Measurements from ENCODE around the gene LCE6A.

Gene LCE6A

DNA sequence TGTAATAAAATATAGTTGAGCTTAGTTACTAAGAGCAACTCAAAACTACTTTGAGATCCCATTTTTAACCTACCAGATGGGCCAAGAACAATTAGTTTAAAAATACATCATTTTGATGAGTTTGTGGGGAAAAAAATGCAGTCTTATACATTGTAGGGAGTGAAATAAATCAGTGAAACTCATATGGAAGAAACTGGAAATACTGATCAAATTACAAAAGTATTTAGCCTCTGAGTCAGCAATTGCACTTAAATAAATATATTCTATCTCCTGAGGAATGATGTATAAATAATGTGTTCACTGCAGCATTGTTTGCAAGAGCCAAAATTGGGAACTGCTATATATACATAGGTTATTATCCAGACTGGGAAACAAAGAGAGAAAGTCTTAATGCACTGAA lies 30.8 kb downstream of the LCE6A start:
- no peak for DNase-seq (ENCODE audit: low read depth in 2 of 2)

DNA sequence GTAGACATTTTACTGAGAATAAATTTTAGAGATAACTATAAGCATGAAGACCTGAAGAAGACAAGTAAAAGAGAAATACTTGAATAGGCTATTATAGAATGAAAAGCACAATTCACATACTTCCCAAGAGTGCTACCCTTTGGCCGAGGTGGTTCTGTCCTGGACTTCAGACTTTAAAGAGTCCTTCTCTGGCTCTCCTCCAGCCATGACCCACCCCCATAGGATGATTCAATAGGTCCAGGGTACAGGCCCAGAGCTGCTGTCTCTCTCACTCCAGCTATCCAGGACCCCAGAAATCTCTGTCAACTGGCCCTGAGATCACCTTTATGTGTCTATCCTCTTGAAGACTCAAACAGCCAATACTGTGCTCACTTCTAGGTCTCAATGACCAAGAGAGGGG lies 34.2 kb downstream of the LCE6A start:
- DNase-seq (ENCODE audit: low read depth in 2 of 2) = no peak

DNA sequence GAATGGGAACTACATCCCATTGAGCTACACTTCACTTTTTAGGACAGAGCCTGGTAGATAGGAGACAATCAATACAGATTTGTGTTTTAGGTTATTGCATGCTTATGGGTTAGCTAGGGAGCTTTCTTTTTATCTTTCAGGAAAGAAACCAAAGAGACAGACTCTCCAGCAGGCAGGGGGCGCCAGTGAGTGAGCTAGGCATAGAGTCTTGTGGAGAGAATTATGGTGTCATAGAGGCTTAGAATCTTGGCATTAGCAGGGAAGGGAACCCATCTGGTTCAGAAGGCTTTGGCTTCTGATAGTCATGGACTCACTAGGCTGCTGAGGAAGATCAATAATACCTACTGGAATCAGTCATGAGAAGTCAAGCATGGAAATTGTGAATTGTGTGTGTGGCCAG lies 35.4 kb downstream of the LCE6A start, which contains the start of gene SMCP:
TSS of gene SMCP (plus strand) at position 281 of the 400 bp plus-strand sequence. CDS start 6,101 bp downstream, outside the sequence.
- DNase-seq (ENCODE audit: low read depth in 2 of 2) = no peak

DNA sequence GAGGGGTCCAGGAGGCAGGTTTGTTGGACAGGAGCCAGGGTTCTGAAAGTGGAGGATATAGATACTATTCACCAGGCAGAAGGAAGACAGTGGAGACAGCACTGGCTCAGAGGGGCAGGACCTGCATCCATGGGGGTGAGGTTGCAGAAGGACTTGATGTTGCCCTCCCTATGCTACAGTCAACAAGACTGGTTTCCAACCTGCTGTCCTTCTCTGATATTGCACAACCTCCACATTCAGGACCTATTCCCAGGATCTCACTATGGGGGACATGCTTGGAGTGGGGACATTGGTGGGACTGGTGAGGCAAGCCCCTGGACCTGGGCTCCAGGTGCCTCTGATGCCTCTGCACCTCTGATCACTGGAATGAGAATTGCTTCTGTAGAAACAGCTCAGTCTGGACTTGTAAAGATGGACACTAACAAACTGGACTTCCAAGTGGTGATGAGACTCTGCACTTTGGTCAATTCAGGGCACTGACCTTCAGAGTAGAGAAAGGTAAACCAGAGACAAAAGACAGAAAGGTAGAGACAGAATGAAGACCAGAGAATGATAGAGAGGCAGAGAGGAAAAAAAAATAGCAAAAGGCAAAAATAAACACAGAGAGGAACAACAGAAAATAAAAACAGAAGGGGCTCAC lies 37.0 kb downstream of the LCE6A start:
- no peak for DNase-seq (ENCODE audit: low read depth in 2 of 2)

DNA sequence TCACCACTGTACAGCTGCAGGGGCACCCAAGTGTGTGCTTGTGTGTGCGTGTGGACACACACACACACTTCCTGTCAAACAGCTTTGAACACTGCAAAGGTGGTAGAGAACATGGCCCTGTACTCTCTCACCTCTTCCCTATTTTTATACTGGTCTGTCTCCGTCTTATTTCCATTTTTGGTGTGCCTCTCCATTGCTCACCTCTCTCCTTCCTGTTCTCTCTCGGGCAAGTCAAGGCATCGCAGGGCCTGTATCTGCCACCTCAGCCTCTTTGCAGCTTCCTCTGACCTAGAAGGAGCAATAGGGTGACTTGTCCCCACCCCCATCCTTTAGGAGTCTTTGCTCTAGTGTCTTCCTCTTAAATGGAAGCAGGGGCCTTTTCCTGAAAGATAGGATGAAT lies 37.7 kb downstream of the LCE6A start:
- DNase-seq (ENCODE audit: low read depth in 2 of 2) = no peak

DNA sequence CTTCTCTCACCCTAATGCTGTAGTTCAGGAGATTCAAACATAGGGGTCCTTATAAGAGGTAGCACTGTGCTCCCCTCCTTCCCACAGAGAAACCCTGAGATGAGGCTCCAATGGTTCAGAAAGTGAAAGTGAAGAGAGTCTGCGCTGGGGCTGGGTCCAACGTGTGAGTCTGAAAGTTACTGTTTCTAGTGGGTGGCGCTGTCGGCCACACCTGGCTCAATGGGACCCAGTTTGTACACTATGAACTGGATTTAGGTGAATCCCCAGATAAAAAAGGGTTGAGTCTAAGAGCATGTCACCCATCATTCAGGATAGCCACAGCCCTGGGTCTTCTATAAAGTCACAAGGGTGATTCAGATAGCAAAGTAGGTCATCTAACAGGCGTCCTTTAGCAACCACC lies 38.3 kb downstream of the LCE6A start:
- no peak for DNase-seq (ENCODE audit: low read depth in 2 of 2)

DNA sequence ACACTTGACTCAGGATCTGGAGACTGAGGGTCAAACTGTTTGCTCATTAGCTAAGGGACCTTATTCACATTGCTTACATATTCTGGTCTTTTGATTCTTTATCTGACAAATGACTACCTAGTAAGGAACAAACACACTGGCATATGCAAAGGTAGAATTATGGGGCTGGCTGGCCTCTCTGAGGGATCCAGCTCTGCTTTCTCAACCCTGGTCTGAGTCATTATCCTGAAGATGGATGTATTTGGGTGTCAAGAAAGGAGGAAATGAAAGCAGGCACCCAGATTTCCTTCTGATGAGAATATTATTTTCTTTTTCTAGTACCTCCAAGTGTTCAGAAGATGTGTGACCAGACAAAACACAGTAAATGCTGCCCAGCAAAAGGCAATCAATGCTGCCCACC lies 41.4 kb downstream of the LCE6A start:
- no peak for DNase-seq (ENCODE audit: low read depth in 2 of 2)

DNA sequence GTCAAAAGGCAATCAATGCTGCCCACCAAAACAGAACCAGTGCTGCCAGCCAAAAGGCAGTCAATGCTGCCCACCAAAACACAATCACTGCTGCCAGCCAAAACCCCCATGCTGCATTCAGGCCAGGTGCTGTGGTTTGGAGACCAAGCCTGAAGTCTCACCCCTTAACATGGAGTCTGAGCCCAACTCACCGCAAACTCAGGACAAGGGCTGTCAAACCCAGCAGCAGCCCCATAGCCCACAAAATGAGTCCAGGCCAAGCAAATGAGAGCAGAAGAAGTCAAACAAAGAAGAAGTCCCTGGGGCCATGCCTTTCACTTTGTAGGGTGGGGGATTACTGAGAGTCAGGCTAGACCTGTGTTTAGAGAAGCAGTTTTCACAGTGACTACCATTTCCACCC lies 41.9 kb downstream of the LCE6A start:
- no peak for DNase-seq (ENCODE audit: low read depth in 2 of 2)

DNA sequence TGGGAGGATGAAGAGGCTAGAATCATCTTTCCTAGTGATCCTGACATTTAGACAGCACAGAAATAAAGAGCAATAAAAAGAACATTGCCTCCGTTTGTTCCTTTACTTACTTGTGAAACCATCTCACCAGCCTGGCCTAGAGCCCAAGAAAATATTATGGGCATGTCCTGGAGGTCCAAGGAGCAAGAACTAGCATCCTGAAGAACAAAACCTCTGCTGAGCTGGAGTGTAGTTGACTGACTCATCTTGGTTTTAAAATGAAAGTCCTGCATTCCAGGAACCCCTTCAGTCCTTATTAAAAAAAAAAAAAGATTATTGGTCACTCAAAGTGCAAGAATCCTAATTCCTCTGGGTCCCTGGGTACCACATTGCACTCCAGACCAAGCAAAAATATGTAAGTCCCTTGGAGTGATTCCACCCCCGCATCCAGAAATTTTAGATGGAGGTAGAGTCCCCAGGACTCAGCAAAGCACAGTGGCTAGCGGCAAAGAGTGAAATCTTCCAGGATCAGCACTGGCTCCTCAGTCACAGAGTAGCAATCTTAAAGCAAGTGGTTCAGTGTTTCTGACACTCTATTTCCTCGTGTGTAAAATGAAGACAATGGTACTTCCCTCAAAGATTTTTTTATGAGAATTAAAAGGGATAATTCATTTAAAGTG lies 42.4 kb downstream of the LCE6A start:
- no peak for DNase-seq (ENCODE audit: low read depth in 2 of 2)

DNA sequence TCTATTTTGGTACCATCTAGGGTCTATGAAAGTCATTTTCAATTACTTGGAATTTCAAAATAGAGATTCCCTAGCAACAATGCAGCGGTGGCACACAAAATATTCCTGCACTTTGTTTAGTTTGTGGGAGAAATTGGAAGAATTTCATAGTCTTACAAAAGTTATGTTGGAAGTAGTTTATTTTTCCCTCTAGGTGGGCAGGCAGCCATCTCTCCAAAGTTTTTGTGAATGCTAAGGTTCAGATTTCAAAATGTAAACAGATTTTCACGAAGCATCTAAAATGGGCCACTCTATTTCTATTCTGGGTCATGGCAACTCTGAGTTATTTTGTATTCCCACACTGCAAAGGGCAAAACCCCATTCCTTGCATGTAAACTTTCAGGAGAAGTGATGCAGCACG lies 43.4 kb downstream of the LCE6A start:
- DNase-seq (ENCODE audit: low read depth in 2 of 2) = no peak

DNA sequence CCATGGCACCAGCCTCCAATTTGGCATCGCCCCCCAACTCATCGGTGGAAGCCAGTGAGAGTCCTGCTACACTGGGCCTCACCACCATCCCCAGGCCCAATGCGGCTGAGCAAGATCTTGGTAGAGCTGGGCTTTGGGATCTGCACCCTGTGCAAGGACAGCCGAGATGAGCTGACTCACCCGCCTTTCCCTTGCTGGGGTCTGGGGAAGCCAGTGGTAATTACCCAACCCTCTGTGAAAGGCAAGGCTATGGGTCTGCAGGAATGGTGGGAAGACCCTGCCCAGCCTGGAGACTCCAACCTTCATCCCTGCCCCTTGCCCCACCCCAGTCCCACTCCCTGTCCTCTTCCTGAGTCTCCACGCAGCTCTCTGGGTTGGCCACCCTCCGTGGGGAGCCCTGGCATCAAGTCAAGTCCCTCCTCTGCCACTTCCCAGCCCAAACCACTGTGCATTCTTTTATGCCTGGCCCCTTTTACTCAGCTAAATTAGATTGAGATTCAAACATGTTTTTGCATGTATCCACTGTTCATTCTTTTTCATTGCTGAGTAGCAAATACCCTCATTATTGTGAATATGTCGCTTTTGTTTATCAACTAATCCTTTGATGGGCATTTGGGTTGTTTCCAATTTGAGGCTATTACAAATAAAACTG lies 44.2 kb downstream of the LCE6A start:
- DNase-seq (ENCODE audit: low read depth in 2 of 2) = no peak

DNA sequence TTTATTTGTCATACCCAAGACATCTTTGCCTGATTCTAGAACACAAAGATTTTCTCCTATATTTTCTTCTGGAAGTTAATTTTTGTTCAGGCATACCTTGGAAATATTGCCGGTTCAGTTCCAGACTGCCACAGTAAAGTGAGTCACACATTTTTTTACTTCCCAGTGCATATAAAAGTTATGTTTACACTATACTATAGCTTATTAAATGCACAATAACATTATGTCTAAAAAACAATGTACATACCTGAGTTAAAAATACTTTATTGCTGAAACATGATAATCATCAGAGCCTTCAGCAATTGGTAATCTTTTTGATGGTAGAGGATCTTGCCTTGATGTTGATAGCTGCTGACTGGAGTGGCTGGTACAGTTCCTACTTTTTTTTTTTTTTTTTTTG lies 45.5 kb downstream of the LCE6A start:
- no peak for DNase-seq (ENCODE audit: low read depth in 2 of 2)
